GM10266 (cell line): Measurements from ENCODE around the gene MYLK.
"Not testable (repeated sequence)": the region's sequence is repeated elsewhere in the genome, so short reads cannot be mapped to it uniquely, and the experiment has no call there.

ENCODE experiments used
- DNase-seq: peaks from one replicate; pipeline ENCODE4 v3.0.0; 2012; ENCODE audit errors: extremely low spot score
- TF ChIP-seq, protein P1 (sequence below): IDR thresholded peaks from 2 replicates; pipeline ENCODE4 v1.5.1; 2012; ENCODE audit warnings: mild to moderate bottlenecking, low read depth; ENCODE audit not compliant: control insufficient read depth, insufficient read depth; ENCODE audit errors: missing control alignments

Gene MYLK

GRCh38 chr3:123711356-123711755 lies 172.8 kb downstream of the MYLK start:
- TF ChIP-seq, protein P1, sequence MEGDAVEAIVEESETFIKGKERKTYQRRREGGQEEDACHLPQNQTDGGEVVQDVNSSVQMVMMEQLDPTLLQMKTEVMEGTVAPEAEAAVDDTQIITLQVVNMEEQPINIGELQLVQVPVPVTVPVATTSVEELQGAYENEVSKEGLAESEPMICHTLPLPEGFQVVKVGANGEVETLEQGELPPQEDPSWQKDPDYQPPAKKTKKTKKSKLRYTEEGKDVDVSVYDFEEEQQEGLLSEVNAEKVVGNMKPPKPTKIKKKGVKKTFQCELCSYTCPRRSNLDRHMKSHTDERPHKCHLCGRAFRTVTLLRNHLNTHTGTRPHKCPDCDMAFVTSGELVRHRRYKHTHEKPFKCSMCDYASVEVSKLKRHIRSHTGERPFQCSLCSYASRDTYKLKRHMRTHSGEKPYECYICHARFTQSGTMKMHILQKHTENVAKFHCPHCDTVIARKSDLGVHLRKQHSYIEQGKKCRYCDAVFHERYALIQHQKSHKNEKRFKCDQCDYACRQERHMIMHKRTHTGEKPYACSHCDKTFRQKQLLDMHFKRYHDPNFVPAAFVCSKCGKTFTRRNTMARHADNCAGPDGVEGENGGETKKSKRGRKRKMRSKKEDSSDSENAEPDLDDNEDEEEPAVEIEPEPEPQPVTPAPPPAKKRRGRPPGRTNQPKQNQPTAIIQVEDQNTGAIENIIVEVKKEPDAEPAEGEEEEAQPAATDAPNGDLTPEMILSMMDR = no peak
- no peak for DNase-seq

DNA sequence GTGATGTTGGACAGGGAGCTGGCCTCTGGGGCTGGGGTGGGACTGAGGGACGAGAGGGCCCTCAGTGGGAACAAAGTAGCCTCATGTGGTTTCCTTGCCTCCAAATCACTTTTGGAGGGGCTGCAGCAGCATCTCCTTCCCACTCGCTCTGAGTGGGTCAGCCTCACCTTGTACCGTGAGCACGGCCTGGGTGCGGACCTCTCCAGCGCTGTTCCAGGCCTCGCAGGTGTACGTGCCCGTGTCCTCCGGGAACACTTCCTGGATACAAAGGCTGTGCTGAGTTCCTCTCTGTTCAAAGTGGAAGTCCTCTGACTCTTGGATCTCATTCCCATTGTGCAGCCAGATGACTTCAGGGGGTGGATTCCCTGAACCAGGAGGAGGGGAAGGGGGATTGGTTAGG lies 175.6 kb downstream of the MYLK start:
- TF ChIP-seq, protein P1 = no peak
- DNase-seq = no peak

DNA sequence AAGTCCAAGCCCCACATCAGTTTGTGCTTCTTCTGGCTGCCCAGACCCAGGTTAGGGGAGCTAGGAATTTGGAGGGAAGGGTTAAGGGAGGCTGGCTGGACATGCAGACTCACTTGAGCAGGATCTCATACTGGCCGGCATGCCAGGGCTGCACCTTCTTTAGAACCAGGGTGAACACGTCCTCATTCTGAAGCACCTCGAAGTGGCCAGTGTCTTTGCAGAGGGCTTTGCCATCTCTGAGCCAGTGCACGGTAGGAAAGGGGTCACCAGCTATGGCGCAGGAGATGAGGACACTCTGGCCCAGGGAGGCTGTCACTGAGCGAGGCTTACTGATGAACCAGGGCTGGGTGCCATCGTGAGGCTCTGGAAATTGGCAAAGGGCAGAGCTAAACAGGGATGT lies 176.5 kb downstream of the MYLK start:
- DNase-seq = not testable (repeated sequence)

DNA sequence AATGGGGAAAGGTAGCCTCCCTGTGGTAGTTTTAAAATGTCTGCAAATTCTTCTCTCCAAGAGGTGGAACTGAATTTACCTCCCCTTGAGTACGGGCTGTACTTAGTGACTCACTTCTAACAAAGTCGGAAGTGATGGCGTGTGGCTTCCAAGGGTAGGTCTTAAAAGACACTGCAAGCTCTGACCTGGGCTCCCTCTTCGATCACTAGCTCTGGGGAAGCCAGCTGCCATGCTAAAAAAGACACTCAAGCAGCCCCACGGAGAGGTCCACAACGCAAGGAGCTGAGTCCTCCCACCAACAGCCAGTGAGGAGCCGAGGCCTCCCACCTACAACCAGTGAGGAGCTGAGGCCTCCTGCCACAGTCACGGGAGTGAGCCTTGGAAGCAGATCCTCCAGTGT lies 177.3 kb downstream of the MYLK start:
- TF ChIP-seq, protein P1 = no peak
- no peak for DNase-seq

DNA sequence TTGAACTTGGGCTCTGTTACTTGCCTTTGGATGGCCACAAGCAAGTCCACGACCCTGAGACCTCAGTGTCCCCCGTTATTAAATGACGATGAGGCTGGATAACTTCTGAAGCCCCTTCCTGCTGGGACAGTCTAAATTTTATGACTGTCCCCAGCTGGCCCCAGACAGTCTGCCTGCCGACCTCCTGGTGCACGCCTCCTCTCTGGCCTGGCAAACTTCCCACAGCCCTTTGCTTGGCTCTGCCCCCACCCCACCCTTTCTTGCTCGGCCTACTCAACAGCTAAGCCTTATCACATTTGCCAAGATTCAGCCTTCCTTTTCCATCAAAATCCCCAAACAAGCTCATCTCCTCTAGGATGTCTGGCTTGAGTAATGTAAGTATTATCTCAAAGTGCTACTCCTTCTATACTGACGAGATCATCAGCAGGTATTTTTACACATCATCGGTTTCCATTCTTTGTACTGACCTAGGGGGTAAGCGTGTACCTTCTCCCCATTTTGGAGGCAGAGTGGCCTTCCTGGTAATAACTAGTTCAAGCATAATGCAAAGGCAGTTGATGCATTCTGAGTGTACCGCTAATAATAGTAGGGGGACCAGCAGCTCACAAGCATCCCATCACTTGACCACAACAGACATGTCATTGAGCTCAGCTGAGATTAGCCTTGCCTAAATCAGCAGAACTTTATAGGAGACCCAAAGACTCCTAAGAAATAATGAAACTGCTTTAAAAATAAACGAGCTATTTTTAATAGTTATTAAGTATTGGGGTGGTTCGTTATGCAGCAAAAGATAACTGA lies 178.4 kb downstream of the MYLK start:
- DNase-seq = no peak
- TF ChIP-seq, protein P1 = no peak

DNA sequence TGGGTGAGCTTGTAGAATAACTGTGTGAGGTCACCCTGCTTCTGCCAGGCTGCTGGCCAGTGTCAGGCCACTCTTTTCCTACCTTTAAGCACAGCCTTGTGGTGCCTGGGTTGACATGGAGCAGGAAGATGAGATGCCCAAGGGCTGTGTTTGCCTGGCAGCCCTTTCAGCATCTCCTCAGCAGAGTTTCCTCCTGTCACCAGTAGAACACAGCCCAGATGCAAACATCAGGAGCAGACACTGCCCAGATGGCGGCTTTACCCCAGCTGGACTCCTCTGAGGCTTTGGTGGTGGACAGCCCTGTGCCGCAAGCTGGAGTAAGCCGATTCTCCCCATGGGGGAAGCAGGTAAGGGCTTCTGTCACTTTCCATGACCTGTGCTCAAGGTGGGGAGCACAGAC lies 180.5 kb downstream of the MYLK start:
- DNase-seq = not testable (repeated sequence)

- TF ChIP-seq, protein P1 = no peak
- DNase-seq = no peak
These were observed 181.4 kb downstream of the MYLK start for GRCh38 chr3:123702720-123703119.

DNA sequence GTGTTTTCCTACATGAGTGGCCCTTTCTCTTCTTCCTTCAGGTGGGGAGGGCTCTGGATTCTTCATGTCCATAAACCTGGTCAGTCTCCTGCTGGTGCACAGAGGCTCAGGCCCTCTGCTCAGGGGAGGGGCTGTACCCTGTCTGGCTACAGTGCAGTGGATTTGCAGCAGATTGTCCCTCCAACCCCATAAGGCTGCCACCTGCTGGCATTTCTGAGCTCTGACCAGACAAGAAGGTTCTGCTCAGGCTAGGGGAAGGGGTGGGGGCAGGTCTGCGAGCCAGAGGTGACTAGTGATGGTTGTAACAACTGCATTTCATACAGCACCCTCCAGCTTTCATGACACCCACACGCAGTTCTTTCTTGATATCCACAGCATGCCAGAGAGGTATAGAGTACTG lies 182.1 kb downstream of the MYLK start:
- TF ChIP-seq, protein P1 = peak; percentile 44
- DNase-seq = not testable (repeated sequence)
